NCI-H526 (cell line): ENCODE data around the gene FREY1.
"Not testable (repeated sequence)": the region's sequence is repeated elsewhere in the genome, so short reads cannot be mapped to it uniquely, and the experiment has no call there.

Experiments
- DNase-seq, 2 experiments: peaks; one replicate each; lab custom pipeline; 2025; lab: John Stamatoyannopoulos, UW

The FREY1 gene

DNA sequence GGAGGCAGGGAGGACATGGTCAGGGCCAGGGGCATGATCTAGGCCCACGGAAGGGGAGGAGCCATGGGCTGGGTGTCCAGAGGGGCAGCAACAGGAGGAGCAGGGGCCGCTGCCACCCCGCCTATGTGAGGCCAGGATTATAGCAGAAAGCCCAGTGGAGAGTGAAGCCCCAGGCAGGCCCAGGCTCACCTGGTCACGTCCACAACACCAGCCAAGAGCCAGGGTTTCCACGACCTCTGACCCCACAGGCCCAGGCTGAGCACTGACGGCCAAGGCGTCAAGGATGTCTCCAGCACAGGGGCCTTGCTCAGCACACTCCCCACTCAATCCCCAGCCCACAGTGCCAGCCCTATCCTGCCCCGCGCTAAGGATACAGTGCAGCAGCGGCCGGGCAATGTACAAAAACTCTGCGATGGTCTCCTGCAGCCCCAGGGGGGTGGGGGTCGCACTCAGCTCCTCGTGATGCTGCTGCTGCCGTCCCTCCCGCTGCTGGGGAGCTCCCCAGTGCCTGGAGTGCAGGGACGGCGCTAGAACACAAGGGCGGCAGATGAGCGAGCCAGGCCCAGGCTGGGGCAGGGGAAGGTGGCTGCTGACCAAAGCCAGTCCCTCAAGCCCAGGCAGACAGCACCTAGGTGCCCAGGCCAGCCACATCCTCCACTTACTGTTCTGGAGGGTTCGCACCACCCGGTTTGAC lies 7.0 kb upstream of the FREY1 start:
- DNase-seq: no peak

DNA sequence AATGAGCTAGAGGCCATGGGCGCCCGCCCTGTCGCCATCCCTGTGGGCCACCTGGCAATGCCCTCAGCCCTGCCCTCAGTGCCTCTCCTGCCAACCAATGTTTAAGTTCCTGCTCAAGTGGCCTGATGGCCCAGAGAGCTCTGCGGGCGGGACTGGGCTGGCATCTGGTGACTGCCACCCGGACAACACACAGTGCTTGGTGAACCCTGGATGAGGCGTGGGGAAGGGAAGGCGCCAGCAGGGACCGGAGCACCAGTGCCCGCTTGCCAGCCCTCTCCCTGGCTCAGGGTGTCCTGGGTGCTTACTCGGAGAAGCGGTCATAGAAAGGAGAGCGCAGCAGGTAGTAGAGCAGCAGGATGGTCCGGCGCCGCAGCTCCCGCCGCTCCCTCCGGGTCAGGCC lies 6.4 kb upstream of the FREY1 start:
- DNase-seq: no peak

DNA sequence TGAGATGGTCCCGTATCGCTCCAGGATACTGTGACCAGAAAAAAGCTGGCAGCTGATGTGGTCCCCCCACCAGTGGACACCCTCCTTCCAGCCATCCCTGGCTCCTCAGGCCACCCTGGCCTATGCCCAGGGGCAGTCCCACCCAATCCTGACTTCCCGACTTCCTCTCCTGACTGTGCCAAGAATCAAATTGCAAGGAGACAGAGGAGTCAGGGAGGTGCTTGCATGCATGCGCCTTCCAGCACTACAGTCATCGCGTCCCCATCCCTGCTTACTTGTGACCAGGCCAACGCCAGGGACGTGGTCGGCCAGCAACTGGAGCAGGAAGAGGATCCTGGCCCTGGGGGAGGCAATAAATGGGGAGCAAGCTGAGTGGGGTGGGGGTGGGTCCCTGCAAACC lies 3.6 kb upstream of the FREY1 start:
- DNase-seq: no peak

DNA sequence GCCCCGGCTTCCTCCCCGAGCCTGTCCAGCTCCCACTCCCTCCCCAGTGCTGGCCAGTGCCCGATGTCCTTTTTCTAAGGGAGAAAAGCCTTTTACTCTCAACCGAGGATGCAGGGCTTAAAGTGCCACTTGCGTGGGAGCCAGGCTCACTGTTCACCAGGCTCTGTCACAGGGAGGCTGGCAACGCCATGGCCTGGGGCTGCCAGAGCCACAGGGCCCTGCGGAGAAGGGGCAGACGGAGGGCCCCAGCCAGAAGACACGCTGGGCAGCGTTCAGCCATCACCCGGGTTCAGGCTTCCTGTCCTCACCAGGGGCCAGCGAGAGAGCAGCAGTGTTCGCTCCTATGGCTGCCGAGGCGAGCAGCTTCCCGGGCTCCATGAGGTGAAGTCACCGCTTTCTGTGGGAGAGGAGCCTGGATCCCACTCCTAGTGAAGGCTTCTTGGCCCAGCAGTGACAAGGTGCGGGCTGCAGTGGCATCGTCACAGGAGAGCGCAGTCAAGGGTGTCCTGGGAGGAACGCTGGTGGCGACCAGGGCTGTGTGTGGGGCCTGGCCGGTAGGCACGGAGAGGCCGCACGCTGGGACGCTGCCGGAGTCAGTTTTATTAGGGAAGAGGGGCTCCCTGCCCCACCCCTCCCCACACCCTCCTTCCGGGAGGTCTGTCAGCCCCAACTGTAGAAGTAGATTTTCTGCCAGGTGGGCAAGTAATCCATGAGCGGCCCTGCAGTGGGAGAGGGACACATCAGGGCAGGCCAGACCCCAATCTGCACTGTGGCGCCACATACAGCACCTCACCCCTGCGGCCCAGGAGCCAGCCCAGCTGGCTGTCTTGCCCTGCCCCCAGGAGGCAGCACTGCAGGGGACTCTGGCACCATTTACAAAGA lies 2.8 kb upstream of the FREY1 start:
- no peak for DNase-seq

DNA sequence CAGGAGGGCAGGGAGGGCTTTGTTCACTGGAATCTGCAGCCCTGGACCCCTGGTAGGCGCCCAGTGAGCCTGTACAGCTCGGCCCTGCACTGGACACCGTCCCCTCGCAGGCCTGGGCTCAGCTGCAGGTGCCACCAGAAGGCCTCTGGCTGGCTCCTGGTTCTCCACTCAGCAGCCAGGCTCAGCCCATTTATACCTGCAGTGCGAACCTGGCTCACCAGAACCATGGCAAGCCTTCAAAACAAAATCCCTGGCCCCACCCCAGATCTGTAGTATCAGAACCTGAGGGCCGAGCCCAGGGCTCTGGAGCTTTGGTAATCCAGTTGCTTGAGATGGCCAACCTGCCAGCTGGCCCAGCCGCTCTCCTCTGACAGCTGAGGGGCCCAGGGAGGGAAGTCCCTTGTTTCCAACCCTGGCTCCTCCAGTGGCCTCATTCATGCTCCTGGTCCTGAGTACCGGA lies 870 bp upstream of the FREY1 start:
- DNase-seq: no peak

DNA sequence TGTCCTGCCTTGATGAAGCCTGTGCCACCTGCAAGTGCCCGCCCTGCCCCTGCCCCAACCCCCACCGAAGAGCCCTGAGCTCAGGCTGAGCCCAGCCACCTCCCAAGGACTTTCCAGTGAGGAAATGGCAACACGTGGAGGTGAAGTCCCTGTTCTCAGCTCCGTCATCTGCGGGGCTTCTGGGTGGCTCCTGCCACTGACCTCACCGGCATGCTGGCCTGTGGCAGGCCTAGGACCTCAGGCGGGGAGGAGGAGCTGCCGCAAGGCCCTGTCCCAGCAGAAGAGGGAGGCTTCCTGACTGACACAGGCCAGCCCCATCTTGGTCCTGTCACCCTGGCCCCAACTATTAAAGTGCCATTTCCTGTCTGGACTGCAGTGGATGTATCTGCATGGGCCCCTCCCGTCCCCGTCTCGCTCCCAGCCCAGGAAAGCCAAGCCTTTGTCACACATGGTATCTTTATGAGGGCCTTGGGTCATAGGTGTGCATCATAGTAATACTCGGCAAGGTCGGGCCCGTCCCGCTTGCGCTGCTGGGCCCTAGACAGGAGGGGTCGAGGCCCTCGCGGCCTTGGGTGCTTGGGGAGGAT lies 882 bp downstream of the FREY1 start:
- DNase-seq: no peak

DNA sequence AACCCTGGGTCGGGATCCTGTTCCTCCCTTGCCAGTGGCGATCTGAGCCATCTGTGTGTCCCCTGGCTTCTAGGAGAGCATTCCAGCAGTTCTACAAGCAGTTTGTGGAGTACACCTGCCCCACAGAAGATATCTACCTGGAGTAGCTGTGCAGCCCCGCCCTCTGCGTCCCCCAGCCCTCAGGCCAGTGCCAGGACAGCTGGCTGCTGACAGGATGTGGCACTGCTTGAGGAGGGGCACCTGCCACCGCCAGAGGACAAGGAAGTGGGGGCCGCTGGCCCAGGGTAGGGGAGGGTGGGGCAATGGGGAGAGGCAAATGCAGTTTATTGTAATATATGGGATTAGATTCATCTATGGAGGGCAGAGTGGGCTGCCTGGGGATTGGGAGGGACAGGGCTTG lies 1.5 kb downstream of the FREY1 start:
- DNase-seq: not testable (repeated sequence)

DNA sequence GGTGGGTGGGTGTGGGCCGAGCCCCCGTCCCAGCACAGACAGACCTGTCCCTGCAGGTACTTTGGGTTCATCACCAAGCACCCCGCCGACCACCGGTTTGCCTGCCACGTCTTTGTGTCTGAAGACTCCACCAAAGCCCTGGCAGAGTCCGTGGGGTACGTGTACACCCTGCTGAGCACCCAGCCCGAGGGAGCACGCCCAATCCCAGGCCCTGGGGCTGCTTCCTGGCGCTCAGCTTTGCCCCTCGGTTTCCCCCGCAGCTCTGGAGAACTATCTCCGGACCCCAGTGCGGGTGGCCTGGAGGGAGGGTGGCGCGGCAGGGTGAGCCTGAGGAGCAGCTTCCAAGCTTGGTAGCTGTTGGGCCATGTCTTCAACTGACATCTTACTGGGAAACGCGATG lies 2.0 kb downstream of the FREY1 start:
- DNase-seq: no peak

DNA sequence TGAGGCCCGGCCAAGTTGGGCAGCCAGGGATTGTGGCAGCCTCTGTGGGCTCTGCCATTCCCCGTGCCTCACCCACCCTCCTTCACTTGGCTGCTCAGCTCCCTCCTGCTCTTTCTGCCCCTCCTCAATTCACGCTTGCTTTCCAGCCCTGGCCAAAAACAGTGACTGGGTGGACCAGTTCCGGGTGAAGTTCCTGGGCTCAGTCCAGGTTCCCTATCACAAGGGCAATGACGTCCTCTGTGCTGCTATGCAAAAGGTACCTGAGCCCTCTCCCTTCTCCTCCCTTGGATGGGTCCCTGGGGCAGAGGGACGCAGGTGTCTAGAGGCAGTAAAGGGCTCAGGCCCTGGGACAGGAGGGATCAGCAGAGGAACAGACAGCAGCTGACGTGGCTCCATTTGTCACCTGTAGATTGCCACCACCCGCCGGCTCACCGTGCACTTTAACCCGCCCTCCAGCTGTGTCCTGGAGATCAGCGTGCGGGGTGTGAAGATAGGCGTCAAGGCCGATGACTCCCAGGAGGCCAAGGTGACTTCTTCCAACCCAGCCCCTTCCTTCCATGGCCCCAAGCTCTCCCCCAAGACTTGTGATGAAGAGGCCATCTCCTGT lies 2.7 kb downstream of the FREY1 start:
- no peak for DNase-seq

DNA sequence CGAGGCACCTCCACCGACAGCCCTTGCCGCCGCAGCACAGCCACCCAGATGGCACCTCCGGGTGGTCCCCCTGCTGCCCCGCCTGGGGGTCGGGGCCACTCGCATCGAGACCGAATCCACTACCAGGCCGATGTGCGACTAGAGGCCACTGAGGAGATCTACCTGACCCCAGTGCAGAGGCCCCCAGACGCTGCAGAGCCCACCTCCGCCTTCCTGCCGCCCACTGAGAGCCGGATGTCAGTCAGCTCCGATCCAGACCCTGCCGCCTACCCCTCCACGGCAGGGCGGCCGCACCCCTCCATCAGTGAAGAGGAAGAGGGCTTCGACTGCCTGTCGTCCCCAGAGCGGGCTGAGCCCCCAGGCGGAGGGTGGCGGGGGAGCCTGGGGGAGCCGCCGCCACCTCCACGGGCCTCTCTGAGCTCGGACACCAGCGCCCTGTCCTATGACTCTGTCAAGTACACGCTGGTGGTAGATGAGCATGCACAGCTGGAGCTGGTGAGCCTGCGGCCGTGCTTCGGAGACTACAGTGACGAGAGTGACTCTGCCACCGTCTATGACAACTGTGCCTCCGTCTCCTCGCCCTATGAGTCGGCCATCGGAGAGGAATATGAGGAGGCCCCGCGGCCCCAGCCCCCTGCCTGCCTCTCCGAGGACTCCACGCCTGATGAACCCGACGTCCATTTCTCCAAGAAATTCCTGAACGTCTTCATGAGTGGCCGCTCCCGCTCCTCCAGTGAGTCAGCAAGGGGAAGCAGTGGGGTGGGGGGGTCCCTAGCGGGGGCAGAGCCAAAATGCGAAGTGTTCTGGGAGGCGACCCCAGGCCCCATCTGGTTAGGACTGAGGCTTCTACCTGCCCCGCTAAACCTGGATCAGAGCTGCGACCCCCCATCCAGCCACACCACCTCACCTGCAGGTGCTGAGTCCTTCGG lies 4.4 kb downstream of the FREY1 start:
- no peak for DNase-seq

DNA sequence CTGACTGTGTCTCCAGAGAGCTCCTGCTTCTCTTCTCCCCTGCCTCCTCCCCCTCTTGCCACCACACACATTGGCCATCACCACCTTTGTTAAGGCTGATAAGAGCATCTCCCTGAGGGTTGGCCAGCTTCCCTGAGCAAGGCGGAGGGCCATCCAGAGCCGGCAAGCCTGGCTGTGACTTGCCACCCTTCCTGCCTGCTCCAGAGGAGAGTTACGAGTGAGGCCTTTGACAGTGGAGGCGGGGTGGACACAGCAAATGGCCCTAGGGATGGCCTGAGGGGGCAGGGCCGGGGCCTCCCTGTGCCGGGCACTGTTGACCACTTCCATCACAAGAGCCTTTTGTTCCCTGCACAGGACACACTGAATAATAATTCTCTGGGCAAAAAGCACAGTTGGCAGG lies 5.4 kb downstream of the FREY1 start:
- no peak for DNase-seq

DNA sequence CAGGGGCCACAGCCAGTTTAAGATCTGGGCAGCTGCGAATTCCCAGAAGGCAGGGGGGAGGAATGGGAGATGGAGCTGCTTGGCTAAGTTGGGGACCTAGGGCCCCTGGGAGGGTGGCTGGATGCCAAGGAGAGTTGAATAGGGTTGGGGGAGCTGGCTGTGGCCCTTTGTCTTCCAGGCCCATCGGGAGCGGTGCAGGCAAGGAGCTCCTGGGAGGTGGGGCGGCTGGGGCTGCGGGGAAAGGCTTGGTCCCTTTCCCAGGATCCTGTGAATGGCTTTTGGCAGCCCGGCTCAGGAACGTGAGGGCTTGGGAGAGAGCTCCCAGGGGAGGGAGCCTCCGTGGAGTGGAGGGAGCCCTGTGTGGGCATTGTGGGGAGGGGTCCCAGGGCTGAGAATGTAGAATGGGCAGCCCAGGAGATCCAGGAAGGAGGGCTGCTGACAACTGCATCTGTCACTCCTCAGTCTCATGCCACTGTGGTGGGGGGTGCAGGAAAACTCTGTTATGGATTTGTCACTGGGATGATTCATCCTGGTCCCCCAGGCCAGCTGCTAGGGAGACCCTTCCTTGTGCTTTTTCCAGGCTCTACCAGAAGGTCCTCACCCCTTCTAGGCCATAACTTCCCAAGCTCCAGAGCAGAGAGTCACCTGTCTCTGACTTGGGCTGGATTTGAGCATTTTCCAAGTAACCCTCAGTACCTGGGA lies 6.0 kb downstream of the FREY1 start:
- no peak for DNase-seq

DNA sequence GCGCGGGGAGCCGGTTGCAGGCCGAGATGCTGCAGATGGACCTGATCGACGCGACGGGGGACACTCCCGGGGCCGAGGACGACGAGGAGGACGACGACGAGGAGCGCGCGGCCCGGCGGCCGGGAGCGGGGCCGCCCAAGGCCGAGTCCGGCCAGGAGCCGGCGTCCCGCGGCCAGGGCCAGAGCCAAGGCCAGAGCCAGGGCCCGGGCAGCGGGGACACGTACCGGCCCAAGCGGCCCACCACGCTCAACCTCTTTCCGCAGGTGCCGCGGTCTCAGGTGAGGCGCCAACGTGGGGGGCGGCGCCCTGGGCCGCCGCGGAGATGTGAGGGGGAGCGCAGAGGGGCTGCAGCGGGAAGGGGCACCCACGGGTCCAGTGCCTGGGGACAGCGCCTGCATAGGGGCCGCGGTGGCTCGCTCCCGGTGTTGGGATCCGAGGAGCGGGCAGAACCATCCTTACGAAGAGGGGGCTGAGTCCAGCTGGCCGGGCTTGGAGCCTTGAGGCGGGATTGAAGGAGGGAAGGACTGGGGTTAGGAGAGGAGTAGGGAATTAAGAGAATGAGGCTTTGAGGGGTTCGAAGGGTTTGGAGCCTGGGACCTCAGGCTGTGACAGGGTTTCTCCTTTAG lies 6.8 kb downstream of the FREY1 start:
- DNase-seq: not testable (repeated sequence)

DNA sequence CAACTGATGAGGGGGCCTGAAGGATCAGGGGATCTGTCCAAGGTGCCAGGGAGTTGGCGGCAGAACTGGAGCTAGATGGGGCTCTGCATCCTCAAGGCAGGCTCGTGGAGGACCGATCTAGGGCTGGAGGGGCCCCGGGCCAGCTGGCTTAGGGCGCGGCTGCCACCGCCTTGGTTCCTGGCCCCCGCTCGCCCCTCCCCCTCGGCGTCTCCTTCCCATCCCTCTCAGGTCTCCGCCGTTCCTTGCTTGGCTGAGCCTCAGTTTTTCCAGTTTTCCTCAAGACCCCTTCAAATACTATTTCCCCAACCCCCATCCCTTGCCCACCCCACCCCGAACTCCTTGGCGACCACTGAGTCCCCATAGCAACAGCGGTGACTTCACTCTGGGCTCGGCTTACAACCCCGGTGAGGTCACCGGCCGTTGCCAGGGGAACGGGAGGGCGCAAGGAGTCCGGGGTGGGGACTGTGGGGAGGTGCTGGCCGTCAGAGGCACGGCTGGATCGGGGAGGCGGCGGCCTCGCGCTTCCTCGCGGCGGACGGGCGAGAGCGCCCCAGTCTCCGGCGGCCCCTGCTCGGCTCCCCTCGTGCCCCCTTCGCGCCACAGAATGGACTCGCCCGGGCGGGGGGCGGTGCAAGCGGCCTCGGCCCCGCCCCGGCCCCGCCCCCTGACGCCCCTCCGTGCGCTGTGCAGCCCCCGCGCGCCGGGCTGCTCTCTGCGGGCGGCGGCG lies 7.5 kb downstream of the FREY1 start:
- peak; percentile 44 to 87 for DNase-seq

DNA sequence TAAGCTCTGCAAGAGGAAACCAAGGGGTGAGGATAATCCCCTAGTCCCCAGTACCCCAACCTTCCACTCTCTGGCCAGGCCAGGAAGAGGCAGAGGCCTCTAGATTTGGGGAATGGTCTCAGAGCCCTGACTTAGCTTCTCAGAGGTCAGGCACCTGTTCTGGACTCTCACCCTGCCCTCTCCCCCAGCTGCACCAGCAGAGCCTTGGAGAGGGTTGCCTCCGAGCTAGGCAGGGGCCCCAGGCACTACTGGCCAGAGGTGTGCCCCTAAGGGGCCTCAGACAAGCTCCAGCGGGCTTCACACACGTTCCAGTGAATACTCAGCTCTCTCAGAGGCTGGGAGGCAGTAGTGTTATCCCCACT lies 8.0 kb downstream of the FREY1 start:
- DNase-seq: no peak

DNA sequence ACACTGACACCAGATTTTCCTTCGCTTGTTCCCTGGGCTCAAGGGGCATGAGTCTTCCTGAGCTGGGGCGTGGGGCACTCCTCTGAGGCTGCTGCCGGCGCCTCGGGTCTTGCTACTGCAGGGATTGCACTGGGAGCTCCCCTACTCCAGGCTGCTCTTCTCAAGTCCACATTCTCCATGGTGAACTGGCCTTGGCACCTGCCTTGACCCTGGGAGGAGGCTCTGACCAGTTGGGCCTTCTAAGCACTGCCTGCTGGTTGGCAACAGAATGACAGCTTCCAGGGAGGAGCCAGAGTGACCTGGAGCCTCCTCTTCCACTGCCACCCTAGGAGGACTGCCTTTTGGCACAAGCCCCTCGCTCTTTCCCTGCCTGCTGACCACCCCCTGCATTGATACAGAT lies 9.5 kb downstream of the FREY1 start:
- DNase-seq: no peak

DNA sequence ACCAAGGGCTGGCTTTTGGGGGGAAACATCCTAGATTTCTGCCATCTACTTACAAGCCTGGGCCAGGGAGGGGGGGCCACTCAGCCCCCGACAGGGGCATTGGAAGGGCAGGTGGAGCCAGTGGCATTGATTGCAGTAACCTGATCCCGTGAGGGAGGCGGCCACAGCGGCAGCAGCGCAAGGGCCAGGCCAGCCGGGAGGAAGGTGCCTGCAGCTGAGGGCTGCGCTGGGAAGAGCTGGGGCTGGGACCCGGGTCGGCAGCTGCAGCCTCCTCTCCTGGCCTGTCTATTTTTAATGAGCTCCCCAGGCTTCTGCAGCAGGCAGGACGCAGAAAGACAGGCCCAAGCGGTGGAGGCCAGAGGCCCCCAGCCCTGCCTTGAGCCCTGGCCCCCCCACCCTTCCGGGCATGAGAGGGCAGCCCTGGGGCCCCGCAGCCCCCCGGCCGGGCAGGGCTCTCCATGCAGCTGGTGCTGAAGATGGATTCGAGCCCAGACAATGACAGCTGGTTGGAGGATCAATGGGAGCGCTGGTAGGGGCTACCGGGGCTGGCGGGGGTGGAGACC lies 10.6 kb downstream of the FREY1 start:
- peak; percentile 69 to 93 for DNase-seq

DNA sequence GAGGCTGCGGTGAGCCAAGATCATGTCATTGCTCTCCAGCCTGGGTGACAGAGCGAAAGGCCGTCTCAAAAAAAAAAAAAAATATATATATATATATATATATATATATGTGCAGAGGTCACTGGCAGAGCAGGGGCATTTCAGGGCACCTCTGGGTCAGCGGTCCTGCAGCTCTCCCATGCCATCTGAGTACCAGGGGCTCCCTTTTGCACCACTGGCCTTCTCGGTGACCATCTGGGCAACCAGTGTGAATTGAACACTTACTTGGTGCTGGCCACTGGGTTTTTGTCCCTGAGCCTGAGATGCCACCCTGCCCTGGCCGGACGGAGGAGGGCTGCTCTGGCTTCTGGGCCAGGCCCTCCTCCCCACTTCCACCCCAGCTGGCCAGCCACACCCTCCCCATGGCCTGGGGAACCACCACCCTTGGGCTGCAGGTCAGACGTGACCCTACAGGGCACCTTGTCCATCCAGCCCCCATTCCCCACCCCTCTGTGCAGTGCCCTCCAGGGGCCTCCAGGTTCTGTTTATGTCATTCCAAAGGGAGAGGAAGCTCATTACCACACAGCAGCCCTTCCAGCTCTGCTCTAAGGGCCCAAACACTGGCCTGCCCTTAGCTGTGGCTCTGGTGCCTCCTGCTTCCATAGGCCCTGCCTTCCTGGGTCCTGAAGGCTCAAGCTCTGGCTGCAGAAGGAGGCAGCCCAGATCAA lies 11.4 kb downstream of the FREY1 start:
- no peak for DNase-seq
